Measurements from ENCODE around the gene TRABD2A.

- TF ChIP-seq POLR2AphosphoS5 (IDR thresholded peaks at IDR 0.05; ENCODE audit: borderline replicate concordance, low read depth, low read length) (no peak), EZH2 (IDR thresholded peaks at IDR 0.05) (no peak), FOXP2 (optimal IDR thresholded peaks at IDR 0.05; ENCODE audit: control extremely low read depth, extremely low read length, insufficient read depth) (no peak)
Measured at GRCh38 chr2:84808279-84808678, 72.6 kb downstream of the TRABD2A start.
